HepG2 (cell line): ENCODE data around the gene IL22RA1. TPM values are rescaled to one million over a fixed set of nuclear protein-coding genes. Genes with fewer than 3 reads are reported as not detected.

Experiments used
- AKAP8 ChIP-seq: sonication (generic); formaldehyde crosslinking; IDR thresholded peaks from 2 replicates; pipeline ENCODE4 v1.5.1; 2020; ENCODE audit warnings: mild to moderate bottlenecking, missing genetic modification reagents
- TBL1XR1 ChIP-seq: fragments of 150-350 bp; IDR thresholded peaks from 2 replicates; pipeline ENCODE4 v1.6.1; 2014; ENCODE audit warnings: borderline replicate concordance, low read length; ENCODE audit not compliant: partially characterized antibody
- TBP ChIP-seq: sonication (generic); formaldehyde crosslinking; IDR thresholded peaks from 2 replicates; pipeline ENCODE4 v1.5.0; 2020; ENCODE audit warnings: missing genetic modification reagents
- TBX3 ChIP-seq: fragments of 450-650 bp; IDR thresholded peaks from 2 replicates; pipeline ENCODE4 v1.6.1; 2017; ENCODE audit warnings: antibody characterized with exemption, mild to moderate bottlenecking, inconsistent platforms, borderline replicate concordance
- ZFP36L2 ChIP-seq: sonication (generic); formaldehyde crosslinking; IDR thresholded peaks from 2 replicates; pipeline ENCODE4 v1.4.0; 2020; ENCODE audit warnings: missing genetic modification reagents
- ZNF350 ChIP-seq: sonication (generic); formaldehyde crosslinking; IDR thresholded peaks from 2 replicates; pipeline ENCODE4 v1.4.0; 2020; ENCODE audit warnings: mild to moderate bottlenecking, low read depth, missing genetic modification reagents, borderline replicate concordance
- ZNF496 ChIP-seq: sonication (generic); formaldehyde crosslinking; IDR thresholded peaks from 2 replicates; pipeline ENCODE4 v1.8.1; 2023; ENCODE audit warnings: mild to moderate bottlenecking, moderate library complexity, missing genetic modification reagents; ENCODE audit not compliant: insufficient replicate concordance
- ZNF550 ChIP-seq: sonication (generic); formaldehyde crosslinking; IDR thresholded peaks from 2 replicates; pipeline ENCODE4 v1.4.0; 2020; ENCODE audit warnings: mild to moderate bottlenecking, missing genetic modification reagents, borderline replicate concordance
- ZNF7 ChIP-seq: IDR thresholded peaks from 2 replicates; pipeline ENCODE4 v1.6.1; 2016; ENCODE audit warnings: missing biosample characterization, missing genetic modification reagents
- ZZZ3 ChIP-seq: sonication (generic); formaldehyde crosslinking; IDR thresholded peaks from 2 replicates; pipeline ENCODE4 v1.4.0; 2020; ENCODE audit warnings: missing genetic modification reagents, mild to moderate bottlenecking, borderline replicate concordance
- polyA plus RNA-seq, 8 experiments: library from polyadenylated mRNA; depleted of rRNA in 3 of 8; stranded (reverse) in 7 of 8; unstranded in 1 of 8; fragments of >200 nt; fragmentation: Illumina TruSeq in 4 of 8; extraction: Trizol in 4 of 8; gene quantifications; 2 replicates each; pipeline versions ENCODE4 v1.2.1 to v1.2.3, GENCODE V29; 2011 to 2016; ENCODE audit warnings: low read depth in 4 of 8, missing spikeins in 1 of 8, mixed read lengths in 1 of 8; ENCODE audit not compliant: insufficient read depth in 1 of 8
- total RNA-seq, 5 experiments: library from RNA; depleted of rRNA; stranded (reverse); fragments of >200 nt; fragmentation: Illumina TruSeq; extraction: Trizol; gene quantifications; 2 replicates each; pipeline ENCODE4 v1.2.3, GENCODE V29; 2016; ENCODE audit warnings: low read depth in 1 of 5
- TF ChIP-seq, protein P1 (sequence below): sonication (generic); formaldehyde crosslinking; IDR thresholded peaks from 2 replicates; pipeline ENCODE4 v1.9.0; 2022; ENCODE audit warnings: low read depth, missing genetic modification reagents
- TF ChIP-seq, protein P2 (sequence below): sonication (generic); formaldehyde crosslinking; IDR thresholded peaks from 2 replicates; pipeline ENCODE4 v1.5.1; 2020; ENCODE audit warnings: missing genetic modification reagents, mild to moderate bottlenecking, borderline replicate concordance
- TF ChIP-seq, protein P3 (sequence below): sonication (generic); formaldehyde crosslinking; IDR thresholded peaks from 2 replicates; pipeline ENCODE4 v1.4.0; 2020; ENCODE audit warnings: missing genetic modification reagents
- TF ChIP-seq, protein P4 (sequence below): sonication (generic); formaldehyde crosslinking; IDR thresholded peaks from 2 replicates; pipeline ENCODE4 v1.4.0; 2020; ENCODE audit warnings: missing genetic modification reagents, borderline replicate concordance
- TF ChIP-seq, protein P5 (sequence below): sonication (generic); formaldehyde crosslinking; IDR thresholded peaks from 2 replicates; pipeline ENCODE4 v1.9.0; 2021; ENCODE audit warnings: missing genetic modification reagents, borderline replicate concordance

The IL22RA1 gene
- total and polyA plus RNA-seq, 2 of the 13 experiments (the other 11 are each of a cell fraction or from before 2014, with no cell fraction given): 4.4 to 10.2 TPM

DNA sequence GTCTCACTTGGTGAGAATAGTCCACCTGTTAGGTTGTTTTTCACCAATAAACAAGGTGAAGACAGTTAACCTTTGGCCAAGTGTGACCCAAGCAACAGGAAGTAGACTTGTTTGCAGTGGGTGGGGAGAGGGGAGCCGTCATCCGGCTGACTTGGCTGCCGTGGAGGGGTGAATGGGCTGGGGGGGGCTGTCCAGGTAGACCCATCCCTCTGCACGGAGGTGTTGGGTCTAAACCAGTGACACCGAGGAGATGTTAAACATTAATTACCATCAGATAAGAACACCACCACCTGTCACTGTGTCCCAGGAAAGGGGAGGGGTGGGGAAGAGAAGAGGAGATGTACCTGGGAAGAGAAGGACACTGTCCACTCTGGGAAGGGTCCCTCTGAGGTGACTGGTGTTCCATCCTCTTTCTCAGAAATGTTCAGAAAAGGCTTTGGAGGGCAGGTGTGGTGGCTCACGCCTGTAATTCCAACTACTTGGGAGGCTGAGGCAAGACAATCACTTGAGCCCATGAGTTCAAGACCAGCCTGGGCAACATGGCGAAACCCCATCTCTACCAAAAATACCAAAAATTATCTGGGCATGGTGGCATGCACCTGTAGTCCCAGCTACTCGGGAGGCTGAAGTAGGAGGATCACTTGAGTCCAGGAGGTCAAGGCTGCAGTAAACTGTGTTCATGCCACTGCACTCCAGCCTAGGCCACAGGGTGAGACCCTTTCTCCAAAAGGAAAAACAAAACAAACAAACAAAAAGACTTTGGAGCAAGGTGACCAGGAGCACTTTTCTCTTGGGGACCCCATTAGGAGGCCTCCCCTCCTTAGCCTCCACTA, 24.3 kb downstream of the IL22RA1 start (continued):
- TF ChIP-seq, protein P1, sequence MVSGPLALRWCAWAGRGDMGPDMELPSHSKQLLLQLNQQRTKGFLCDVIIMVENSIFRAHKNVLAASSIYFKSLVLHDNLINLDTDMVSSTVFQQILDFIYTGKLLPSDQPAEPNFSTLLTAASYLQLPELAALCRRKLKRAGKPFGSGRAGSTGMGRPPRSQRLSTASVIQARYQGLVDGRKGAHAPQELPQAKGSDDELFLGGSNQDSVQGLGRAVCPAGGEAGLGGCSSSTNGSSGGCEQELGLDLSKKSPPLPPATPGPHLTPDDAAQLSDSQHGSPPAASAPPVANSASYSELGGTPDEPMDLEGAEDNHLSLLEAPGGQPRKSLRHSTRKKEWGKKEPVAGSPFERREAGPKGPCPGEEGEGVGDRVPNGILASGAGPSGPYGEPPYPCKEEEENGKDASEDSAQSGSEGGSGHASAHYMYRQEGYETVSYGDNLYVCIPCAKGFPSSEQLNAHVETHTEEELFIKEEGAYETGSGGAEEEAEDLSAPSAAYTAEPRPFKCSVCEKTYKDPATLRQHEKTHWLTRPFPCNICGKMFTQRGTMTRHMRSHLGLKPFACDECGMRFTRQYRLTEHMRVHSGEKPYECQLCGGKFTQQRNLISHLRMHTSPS (CRISPR knock-in tag): no peak
- TF ChIP-seq TBL1XR1 (no peak), ZNF496 (CRISPR knock-in tag) (no peak), ZZZ3 (CRISPR knock-in tag) (no peak), AKAP8 (CRISPR knock-in tag) (no peak; the same call in 1 of the 2 replicates), TBP (CRISPR knock-in tag) (no peak), ZNF350 (peak; percentile 46), ZNF550 (CRISPR knock-in tag) (no peak), ZNF7 (CRISPR knock-in tag) (no peak), TBX3 (no peak), ZFP36L2 (CRISPR knock-in tag) (no peak)
- TF ChIP-seq, protein P2, sequence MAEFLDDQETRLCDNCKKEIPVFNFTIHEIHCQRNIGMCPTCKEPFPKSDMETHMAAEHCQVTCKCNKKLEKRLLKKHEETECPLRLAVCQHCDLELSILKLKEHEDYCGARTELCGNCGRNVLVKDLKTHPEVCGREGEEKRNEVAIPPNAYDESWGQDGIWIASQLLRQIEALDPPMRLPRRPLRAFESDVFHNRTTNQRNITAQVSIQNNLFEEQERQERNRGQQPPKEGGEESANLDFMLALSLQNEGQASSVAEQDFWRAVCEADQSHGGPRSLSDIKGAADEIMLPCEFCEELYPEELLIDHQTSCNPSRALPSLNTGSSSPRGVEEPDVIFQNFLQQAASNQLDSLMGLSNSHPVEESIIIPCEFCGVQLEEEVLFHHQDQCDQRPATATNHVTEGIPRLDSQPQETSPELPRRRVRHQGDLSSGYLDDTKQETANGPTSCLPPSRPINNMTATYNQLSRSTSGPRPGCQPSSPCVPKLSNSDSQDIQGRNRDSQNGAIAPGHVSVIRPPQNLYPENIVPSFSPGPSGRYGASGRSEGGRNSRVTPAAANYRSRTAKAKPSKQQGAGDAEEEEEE (CRISPR knock-in tag): no peak
- TF ChIP-seq, protein P3, sequence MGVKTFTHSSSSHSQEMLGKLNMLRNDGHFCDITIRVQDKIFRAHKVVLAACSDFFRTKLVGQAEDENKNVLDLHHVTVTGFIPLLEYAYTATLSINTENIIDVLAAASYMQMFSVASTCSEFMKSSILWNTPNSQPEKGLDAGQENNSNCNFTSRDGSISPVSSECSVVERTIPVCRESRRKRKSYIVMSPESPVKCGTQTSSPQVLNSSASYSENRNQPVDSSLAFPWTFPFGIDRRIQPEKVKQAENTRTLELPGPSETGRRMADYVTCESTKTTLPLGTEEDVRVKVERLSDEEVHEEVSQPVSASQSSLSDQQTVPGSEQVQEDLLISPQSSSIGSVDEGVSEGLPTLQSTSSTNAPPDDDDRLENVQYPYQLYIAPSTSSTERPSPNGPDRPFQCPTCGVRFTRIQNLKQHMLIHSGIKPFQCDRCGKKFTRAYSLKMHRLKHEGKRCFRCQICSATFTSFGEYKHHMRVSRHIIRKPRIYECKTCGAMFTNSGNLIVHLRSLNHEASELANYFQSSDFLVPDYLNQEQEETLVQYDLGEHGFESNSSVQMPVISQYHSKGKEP (CRISPR knock-in tag): no peak
- TF ChIP-seq, protein P4, sequence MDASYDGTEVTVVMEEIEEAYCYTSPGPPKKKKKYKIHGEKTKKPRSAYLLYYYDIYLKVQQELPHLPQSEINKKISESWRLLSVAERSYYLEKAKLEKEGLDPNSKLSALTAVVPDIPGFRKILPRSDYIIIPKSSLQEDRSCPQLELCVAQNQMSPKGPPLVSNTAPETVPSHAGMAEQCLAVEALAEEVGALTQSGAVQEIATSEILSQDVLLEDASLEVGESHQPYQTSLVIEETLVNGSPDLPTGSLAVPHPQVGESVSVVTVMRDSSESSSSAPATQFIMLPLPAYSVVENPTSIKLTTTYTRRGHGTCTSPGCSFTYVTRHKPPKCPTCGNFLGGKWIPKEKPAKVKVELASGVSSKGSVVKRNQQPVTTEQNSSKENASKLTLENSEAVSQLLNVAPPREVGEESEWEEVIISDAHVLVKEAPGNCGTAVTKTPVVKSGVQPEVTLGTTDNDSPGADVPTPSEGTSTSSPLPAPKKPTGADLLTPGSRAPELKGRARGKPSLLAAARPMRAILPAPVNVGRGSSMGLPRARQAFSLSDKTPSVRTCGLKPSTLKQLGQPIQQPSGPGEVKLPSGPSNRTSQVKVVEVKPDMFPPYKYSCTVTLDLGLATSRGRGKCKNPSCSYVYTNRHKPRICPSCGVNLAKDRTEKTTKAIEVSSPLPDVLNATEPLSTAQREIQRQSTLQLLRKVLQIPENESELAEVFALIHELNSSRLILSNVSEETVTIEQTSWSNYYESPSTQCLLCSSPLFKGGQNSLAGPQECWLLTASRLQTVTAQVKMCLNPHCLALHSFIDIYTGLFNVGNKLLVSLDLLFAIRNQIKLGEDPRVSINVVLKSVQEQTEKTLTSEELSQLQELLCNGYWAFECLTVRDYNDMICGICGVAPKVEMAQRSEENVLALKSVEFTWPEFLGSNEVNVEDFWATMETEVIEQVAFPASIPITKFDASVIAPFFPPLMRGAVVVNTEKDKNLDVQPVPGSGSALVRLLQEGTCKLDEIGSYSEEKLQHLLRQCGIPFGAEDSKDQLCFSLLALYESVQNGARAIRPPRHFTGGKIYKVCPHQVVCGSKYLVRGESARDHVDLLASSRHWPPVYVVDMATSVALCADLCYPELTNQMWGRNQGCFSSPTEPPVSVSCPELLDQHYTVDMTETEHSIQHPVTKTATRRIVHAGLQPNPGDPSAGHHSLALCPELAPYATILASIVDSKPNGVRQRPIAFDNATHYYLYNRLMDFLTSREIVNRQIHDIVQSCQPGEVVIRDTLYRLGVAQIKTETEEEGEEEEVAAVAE (CRISPR knock-in tag): no peak
- TF ChIP-seq, protein P5, sequence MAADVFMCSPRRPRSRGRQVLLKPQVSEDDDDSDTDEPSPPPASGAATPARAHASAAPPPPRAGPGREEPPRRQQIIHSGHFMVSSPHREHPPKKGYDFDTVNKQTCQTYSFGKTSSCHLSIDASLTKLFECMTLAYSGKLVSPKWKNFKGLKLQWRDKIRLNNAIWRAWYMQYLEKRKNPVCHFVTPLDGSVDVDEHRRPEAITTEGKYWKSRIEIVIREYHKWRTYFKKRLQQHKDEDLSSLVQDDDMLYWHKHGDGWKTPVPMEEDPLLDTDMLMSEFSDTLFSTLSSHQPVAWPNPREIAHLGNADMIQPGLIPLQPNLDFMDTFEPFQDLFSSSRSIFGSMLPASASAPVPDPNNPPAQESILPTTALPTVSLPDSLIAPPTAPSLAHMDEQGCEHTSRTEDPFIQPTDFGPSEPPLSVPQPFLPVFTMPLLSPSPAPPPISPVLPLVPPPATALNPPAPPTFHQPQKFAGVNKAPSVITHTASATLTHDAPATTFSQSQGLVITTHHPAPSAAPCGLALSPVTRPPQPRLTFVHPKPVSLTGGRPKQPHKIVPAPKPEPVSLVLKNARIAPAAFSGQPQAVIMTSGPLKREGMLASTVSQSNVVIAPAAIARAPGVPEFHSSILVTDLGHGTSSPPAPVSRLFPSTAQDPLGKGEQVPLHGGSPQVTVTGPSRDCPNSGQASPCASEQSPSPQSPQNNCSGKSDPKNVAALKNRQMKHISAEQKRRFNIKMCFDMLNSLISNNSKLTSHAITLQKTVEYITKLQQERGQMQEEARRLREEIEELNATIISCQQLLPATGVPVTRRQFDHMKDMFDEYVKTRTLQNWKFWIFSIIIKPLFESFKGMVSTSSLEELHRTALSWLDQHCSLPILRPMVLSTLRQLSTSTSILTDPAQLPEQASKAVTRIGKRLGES (CRISPR knock-in tag): no peak
